ENCODE measurements around the gene HECW1. TPM values are rescaled to one million over a fixed set of nuclear protein-coding genes. Genes with fewer than 3 reads are reported as not detected.

Gene HECW1
- total RNA-seq, 1 experiment from 2014 or later = 1.8 TPM

DNA sequence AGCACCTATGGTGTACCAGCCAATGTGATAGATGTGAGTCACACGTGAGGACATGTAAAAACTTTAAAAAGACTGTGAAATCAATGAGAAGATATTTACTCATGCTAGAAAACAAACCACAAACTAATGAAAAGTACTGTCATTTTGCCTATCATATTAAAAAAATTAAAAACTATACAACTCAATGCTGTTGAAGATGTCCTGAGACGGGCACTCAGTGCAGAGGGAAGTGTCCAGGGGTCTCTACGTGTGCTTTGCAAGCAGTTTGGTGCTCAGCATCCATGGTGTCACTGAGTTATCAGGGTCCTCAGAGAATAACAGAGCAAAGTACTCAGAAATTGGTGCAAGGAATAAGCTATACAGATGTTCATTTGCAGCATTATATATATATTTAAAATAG, 162.3 kb downstream of the HECW1 start:
- ChIA-PET POLR2A (no interaction called here), CTCF (no interaction called here)
- DNase-seq = no peak
- BruUV-seq (replicated peaks) = no TSS peak
- no peak overlapping the region for H3K27ac Mint-ChIP-seq (ENCODE audit: unreplicated experiment)
- no peaks in the 10 kb centered on the region for H3K36me3 ChIP-seq (ENCODE audit: control insufficient read depth, insufficient read depth, low read length)
- H3K4me1 ChIP-seq = no peaks in the 10 kb centered on the region
- intact Hi-C loops (cut with micrococcal nuclease; ENCODE audit: unreplicated experiment) = no loop called here
- H3K4me3 ChIP-seq (ENCODE audit: low read depth, low read length) = no peak overlapping the region
- H3K4me3 Mint-ChIP-seq (ENCODE audit: unreplicated experiment) = no peak overlapping the region
- TF ChIP-seq, protein P1, sequence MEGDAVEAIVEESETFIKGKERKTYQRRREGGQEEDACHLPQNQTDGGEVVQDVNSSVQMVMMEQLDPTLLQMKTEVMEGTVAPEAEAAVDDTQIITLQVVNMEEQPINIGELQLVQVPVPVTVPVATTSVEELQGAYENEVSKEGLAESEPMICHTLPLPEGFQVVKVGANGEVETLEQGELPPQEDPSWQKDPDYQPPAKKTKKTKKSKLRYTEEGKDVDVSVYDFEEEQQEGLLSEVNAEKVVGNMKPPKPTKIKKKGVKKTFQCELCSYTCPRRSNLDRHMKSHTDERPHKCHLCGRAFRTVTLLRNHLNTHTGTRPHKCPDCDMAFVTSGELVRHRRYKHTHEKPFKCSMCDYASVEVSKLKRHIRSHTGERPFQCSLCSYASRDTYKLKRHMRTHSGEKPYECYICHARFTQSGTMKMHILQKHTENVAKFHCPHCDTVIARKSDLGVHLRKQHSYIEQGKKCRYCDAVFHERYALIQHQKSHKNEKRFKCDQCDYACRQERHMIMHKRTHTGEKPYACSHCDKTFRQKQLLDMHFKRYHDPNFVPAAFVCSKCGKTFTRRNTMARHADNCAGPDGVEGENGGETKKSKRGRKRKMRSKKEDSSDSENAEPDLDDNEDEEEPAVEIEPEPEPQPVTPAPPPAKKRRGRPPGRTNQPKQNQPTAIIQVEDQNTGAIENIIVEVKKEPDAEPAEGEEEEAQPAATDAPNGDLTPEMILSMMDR (IDR thresholded peaks at IDR 0.05; ENCODE audit: insufficient read depth in 1 of 2, low read depth in 1 of 2, low read length in 1 of 2, severe bottlenecking in 1 of 2, unreplicated experiment in 1 of 2) = no peak
- H3K9me3 Mint-ChIP-seq (ENCODE audit: unreplicated experiment) = peaks cover 12% of the 10 kb centered on the region
- peaks cover 5% of the 10 kb centered on the region for H3K9me3 ChIP-seq
- no peaks in the 10 kb centered on the region for H3K36me3 Mint-ChIP-seq (ENCODE audit: insufficient read depth, unreplicated experiment)
- H3K4me1 Mint-ChIP-seq (ENCODE audit: low read depth, unreplicated experiment) = no peaks in the 10 kb centered on the region
- peaks cover 30% of the 10 kb centered on the region for H3K27me3 Mint-ChIP-seq (ENCODE audit: insufficient read depth, unreplicated experiment)
- H3K27me3 ChIP-seq (replicated peaks; ENCODE audit: control insufficient read depth, insufficient read depth, low read length) = no peaks in the 10 kb centered on the region

DNA sequence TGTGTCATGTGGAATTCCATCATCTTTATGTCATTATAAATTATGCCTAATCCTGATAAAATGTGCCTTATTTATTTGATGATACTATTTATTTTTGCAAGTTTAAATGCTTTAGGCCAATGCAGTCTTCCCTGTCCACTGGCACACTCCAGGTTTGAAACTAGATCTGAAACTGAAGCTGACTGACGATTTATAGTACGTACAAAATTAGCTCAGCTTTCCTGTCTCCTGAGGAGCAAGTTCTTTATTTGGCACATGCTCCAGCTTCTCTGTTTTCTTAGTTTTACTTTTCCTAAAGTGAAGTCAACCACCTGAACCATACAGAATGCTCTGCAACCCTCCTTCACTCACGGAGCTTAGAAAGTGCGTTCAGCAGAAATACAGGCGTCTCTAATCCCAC, 164.1 kb downstream of the HECW1 start:
- no peaks in the 10 kb centered on the region for H3K36me3 Mint-ChIP-seq (ENCODE audit: insufficient read depth, unreplicated experiment)
- no peaks in the 10 kb centered on the region for H3K27me3 ChIP-seq (replicated peaks; ENCODE audit: control insufficient read depth, insufficient read depth, low read length)
- TF ChIP-seq, protein P1 (IDR thresholded peaks at IDR 0.05; ENCODE audit: insufficient read depth in 1 of 2, low read depth in 1 of 2, low read length in 1 of 2, severe bottlenecking in 1 of 2, unreplicated experiment in 1 of 2) = no peak
- no peaks in the 10 kb centered on the region for H3K4me1 ChIP-seq
- ChIA-PET CTCF (no interaction called here), POLR2A (no interaction called here)
- no peak for DNase-seq
- BruUV-seq (replicated peaks) = no TSS peak
- H3K4me3 Mint-ChIP-seq (ENCODE audit: unreplicated experiment) = no peak overlapping the region
- H3K9me3 Mint-ChIP-seq (ENCODE audit: unreplicated experiment) = peaks cover 3% of the 10 kb centered on the region
- H3K27ac Mint-ChIP-seq (ENCODE audit: unreplicated experiment) = no peak overlapping the region
- no peaks in the 10 kb centered on the region for H3K9me3 ChIP-seq
- H3K4me3 ChIP-seq (ENCODE audit: low read depth, low read length) = no peak overlapping the region
- no peaks in the 10 kb centered on the region for H3K4me1 Mint-ChIP-seq (ENCODE audit: low read depth, unreplicated experiment)
- H3K36me3 ChIP-seq (ENCODE audit: control insufficient read depth, insufficient read depth, low read length) = no peaks in the 10 kb centered on the region
- peaks cover 31% of the 10 kb centered on the region for H3K27me3 Mint-ChIP-seq (ENCODE audit: insufficient read depth, unreplicated experiment)
- intact Hi-C loops (cut with micrococcal nuclease; ENCODE audit: unreplicated experiment) = no loop called here

DNA sequence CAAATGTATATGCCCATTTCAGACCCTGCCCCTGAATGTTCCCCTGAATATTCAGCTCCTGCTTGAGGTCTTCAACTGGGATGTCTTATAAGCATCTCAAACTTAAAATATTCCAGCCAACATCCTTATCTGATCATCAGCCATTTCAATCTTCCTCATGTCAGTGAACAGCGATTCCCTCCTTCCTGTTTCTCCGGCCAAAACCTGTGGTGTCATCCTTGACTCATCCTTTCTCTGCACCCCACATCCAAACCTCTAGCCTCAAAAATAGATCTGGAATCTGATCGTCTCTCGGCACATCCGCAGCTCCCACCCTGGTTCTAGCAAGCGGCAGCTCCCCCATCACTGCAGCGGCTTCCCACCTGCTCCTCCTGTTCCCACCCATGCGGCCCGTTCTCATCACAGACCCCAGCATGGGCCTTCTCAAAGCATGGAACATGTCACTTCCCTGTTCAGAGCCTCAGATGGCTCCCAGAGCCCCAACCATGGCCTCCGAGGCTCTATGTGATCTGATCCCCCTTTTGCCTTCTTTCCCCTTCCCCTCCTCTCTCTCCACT, 165.7 kb downstream of the HECW1 start:
- H3K9me3 Mint-ChIP-seq (ENCODE audit: unreplicated experiment) = no peaks in the 10 kb centered on the region
- intact Hi-C loops (cut with micrococcal nuclease; ENCODE audit: unreplicated experiment) = no loop called here
- CTCF ChIA-PET = no interaction called here
- DNase-seq = no peak
- no peaks in the 10 kb centered on the region for H3K9me3 ChIP-seq
- H3K4me1 ChIP-seq = no peaks in the 10 kb centered on the region
- H3K27me3 ChIP-seq (replicated peaks; ENCODE audit: control insufficient read depth, insufficient read depth, low read length) = no peaks in the 10 kb centered on the region
- POLR2A ChIA-PET = no interaction called here
- no peak overlapping the region for H3K27ac Mint-ChIP-seq (ENCODE audit: unreplicated experiment)
- no peaks in the 10 kb centered on the region for H3K4me1 Mint-ChIP-seq (ENCODE audit: low read depth, unreplicated experiment)
- no peaks in the 10 kb centered on the region for H3K36me3 Mint-ChIP-seq (ENCODE audit: insufficient read depth, unreplicated experiment)
- no peaks in the 10 kb centered on the region for H3K36me3 ChIP-seq (ENCODE audit: control insufficient read depth, insufficient read depth, low read length)
- no peak overlapping the region for H3K4me3 Mint-ChIP-seq (ENCODE audit: unreplicated experiment)
- no TSS peak for BruUV-seq (replicated peaks)
- H3K27me3 Mint-ChIP-seq (ENCODE audit: insufficient read depth, unreplicated experiment) = peaks cover 32% of the 10 kb centered on the region
- H3K4me3 ChIP-seq (ENCODE audit: low read depth, low read length) = no peak overlapping the region
- TF ChIP-seq, protein P1 (IDR thresholded peaks at IDR 0.05; ENCODE audit: insufficient read depth in 1 of 2, low read depth in 1 of 2, low read length in 1 of 2, severe bottlenecking in 1 of 2, unreplicated experiment in 1 of 2) = no peak
